Measurements from ENCODE around the gene SZT2.
A peak's percentile ranks its signal among the peaks of the same experiment; 100 is the strongest.

Gene SZT2

DNA sequence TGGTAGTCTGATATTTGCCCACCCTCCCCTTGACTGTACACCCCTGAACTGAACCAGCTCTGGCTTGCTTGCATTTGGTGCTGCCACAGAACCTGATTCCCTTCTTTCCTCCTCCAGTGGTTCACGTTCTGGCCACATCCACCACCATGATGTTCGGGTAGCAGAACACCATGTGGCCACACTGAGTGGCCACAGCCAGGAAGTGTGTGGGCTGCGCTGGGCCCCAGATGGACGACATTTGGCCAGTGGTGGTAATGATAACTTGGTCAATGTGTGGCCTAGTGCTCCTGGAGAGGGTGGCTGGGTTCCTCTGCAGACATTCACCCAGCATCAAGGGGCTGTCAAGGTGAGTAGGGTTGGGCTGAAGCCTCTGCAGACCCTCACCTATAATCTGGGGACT is 29.1 kb upstream of the SZT2 start:
- TF ChIP-seq, protein P1, sequence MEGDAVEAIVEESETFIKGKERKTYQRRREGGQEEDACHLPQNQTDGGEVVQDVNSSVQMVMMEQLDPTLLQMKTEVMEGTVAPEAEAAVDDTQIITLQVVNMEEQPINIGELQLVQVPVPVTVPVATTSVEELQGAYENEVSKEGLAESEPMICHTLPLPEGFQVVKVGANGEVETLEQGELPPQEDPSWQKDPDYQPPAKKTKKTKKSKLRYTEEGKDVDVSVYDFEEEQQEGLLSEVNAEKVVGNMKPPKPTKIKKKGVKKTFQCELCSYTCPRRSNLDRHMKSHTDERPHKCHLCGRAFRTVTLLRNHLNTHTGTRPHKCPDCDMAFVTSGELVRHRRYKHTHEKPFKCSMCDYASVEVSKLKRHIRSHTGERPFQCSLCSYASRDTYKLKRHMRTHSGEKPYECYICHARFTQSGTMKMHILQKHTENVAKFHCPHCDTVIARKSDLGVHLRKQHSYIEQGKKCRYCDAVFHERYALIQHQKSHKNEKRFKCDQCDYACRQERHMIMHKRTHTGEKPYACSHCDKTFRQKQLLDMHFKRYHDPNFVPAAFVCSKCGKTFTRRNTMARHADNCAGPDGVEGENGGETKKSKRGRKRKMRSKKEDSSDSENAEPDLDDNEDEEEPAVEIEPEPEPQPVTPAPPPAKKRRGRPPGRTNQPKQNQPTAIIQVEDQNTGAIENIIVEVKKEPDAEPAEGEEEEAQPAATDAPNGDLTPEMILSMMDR (IDR thresholded peaks at IDR 0.05; ENCODE audit: low read depth, low read length), result no peak
- no peak for DNase-seq (ENCODE audit: low read depth in 2 of 2)
- peak overlapping the region in 1 of 2 donors; percentile 76 for H3K4me3 ChIP-seq (replicated peaks in 1 of 2; ENCODE audit: low read depth in 2 of 2, low read length in 2 of 2)

DNA sequence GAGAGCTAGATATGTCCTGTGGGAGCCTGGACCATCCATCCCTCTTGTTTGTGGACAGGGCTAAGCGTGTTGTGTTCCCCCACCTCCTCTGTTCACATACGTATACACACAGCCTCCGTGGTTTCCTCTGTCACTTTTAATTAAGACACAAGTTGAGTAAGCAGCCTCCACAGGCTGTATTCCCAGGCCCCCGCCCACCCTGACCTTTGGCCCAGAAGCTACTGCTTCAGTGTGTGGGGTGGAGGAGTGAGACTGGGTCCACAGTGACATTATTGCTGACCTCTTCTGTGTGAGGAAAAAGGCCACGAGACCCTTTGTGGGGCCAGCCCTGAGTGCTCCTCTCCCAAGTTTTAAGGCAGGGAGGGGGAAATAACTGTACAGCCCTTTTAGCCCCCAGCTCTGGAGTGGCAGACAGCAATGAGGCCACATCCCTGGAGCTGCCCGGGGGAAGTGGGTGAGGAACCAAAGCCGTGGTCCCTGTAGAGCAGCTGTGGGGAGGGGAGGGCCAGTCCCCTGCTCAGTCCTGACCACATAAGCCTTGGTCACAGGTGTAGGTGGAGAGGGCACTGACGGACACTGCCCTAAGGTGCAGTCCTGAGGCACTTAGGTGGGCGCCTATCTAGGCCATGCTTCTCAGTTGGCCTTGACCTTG is 26.3 kb upstream of the SZT2 start:
- no peak for DNase-seq (ENCODE audit: low read depth in 2 of 2)
- H3K4me3 ChIP-seq (replicated peaks in 1 of 2; ENCODE audit: low read depth in 2 of 2, low read length in 2 of 2), result no peak overlapping the region
- TF ChIP-seq, protein P1 (IDR thresholded peaks at IDR 0.05; ENCODE audit: low read depth, low read length), result no peak

DNA sequence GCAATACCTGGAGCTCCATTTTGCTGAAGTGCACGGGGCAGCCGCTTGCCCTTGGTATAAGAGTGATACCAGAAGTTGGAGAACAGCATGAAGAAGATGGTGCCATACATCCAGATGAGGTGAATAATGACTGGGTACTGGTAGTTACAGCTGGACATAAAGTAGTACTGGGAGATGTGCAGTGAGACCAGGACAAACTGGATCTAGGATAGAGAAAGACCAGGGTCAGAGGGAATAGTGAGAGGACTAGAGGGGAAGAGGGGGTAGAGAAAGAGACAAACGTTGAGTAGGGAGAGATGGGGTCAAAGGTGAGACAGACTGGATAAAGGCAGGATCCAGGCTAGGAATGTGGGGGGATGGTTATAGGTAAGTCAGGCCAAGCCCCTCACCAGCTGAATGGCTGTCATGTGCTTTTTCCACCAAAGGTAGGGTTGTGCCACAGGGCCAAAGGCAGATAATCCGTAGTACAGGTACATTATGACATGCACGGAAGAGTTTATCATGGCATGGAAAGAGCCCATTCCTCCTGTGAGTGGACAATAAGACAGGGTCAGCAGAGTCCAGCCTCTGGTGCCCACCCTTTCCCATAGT is 25.7 kb upstream of the SZT2 start:
- H3K4me3 ChIP-seq (replicated peaks in 1 of 2; ENCODE audit: low read depth in 2 of 2, low read length in 2 of 2), result no peak overlapping the region
- DNase-seq (ENCODE audit: low read depth in 2 of 2), result no peak
- TF ChIP-seq, protein P1 (IDR thresholded peaks at IDR 0.05; ENCODE audit: low read depth, low read length), result no peak

DNA sequence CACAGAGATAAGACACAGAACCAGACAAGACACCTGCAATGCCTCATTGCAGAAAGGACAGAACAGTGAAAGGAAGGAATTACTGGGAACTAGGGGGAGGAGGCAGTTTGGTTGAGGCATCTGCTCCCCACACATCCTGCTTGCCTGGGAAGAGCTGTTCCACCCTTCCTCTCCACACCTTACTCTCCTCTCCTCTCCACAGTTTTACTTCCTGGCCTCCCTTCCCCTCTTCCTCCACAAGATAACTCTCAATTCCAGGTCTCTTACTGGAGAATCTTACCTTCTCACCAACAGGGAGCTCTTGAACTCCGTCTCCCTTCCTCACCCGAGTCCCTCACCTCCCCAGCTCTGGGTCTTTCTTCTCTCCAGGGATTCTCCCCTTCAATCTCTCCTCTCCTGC is 24.0 kb upstream of the SZT2 start:
- DNase-seq (ENCODE audit: low read depth in 2 of 2), result no peak
- no peak overlapping the region for H3K4me3 ChIP-seq (replicated peaks in 1 of 2; ENCODE audit: low read depth in 2 of 2, low read length in 2 of 2)
- TF ChIP-seq, protein P1 (IDR thresholded peaks at IDR 0.05; ENCODE audit: low read depth, low read length), result no peak

DNA sequence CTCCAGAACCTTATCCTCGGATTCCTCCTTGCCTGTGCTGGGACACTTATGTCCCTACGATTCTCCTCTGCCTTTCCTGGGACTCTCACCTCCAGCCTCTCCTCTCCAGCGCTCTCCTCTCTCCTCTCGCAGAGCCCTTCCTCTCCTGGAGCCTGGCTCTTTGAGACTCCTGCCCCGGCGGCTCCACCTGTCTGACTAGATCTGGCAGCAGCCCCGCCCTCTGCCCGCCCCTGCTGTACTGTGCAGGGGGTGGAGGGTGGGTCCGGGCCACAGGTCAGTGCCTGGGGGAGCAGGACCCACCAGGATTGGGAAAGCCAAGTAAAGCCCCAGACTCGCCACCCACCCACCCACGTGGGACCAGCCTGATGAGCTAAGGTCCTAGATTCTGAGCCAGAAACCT is 23.5 kb upstream of the SZT2 start:
- DNase-seq (ENCODE audit: low read depth in 2 of 2), result no peak
- TF ChIP-seq, protein P1 (IDR thresholded peaks at IDR 0.05; ENCODE audit: low read depth, low read length), result no peak
- H3K4me3 ChIP-seq (replicated peaks in 1 of 2; ENCODE audit: low read depth in 2 of 2, low read length in 2 of 2), result peak overlapping the region in 1 of 2 donors; percentile 75

DNA sequence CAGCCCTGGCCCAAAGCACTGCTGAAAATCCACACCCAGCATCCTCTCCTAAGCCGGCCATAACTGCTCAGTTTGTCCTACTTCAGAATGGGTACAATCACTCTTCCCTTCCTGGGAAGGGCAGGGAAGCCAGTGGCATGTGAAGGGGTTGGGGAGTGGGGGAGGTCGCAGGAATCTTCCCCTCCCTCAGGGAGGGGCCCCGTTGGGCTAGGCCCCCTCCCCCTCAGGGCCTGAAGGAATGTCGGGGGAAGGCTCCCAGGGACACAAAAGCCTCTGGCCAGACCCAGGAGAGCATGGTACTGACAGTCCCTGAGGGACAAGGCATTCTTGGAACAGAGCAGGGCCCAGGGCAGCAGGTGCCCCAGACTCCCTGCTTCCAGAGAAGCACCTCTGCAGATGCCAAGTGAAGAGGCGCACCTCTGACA is 23.1 kb upstream of the SZT2 start:
- TF ChIP-seq, protein P1 (IDR thresholded peaks at IDR 0.05; ENCODE audit: low read depth, low read length), result no peak
- H3K4me3 ChIP-seq (replicated peaks in 1 of 2; ENCODE audit: low read depth in 2 of 2, low read length in 2 of 2), result peak overlapping the region; percentile 75 to 83
- DNase-seq (ENCODE audit: low read depth in 2 of 2), result no peak
